Ammon's horn (tissue), 1 donor: Measurements from ENCODE around the gene KCNAB1.
"Not testable (repeated sequence)": the region's sequence is repeated elsewhere in the genome, so short reads cannot be mapped to it uniquely, and the experiment has no call there.

Experiments
- DNase-seq: peaks from one replicate; pipeline ENCODE4 v3.0.0-alpha.2; 2016; ENCODE audit warnings: low spot score

KCNAB1 gene

GRCh38 chr3:156120528-156121251 lies at the start of gene KCNAB1:
Gene KCNAB1 (plus strand): TSS chr3:156120578.
- no peak for DNase-seq

- DNase-seq: no peak
These were observed 49.3 kb upstream of the KCNAB1 start for GRCh38 chr3:156071031-156071430.

GRCh38 chr3:156072950-156073657 lies 47.3 kb upstream of the KCNAB1 start:
- not testable (repeated sequence) for DNase-seq

- no peak for DNase-seq
These were observed 30.3 kb upstream of the KCNAB1 start for GRCh38 chr3:156090126-156090525.

GRCh38 chr3:156093964-156094363 lies 26.4 kb upstream of the KCNAB1 start:
- DNase-seq: no peak

GRCh38 chr3:156094391-156094790 lies 26.0 kb upstream of the KCNAB1 start:
- DNase-seq: no peak

- DNase-seq: not testable (repeated sequence)
These were observed 24.7 kb upstream of the KCNAB1 start for GRCh38 chr3:156095652-156096051.

GRCh38 chr3:156098437-156099035 lies 21.8 kb upstream of the KCNAB1 start:
- no peak for DNase-seq

- not testable (repeated sequence) for DNase-seq
These were observed 21.0 kb upstream of the KCNAB1 start for GRCh38 chr3:156099348-156099747.

- DNase-seq: not testable (repeated sequence)
These were observed 20.4 kb upstream of the KCNAB1 start for GRCh38 chr3:156099984-156100383.

- no peak for DNase-seq
These were observed 18.0 kb upstream of the KCNAB1 start for GRCh38 chr3:156102267-156102931.

- DNase-seq: no peak
These were observed 13.5 kb upstream of the KCNAB1 start for GRCh38 chr3:156106721-156107373.

GRCh38 chr3:156107504-156107903 lies 12.9 kb upstream of the KCNAB1 start:
- no peak for DNase-seq

- no peak for DNase-seq
These were observed 11.8 kb upstream of the KCNAB1 start for GRCh38 chr3:156108616-156109015.

GRCh38 chr3:156109989-156110388 lies 10.4 kb upstream of the KCNAB1 start:
- DNase-seq: peak; percentile 49

GRCh38 chr3:156126467-156126866 lies 6.1 kb downstream of the KCNAB1 start:
- DNase-seq: no peak

- DNase-seq: no peak
These were observed 10.9 kb downstream of the KCNAB1 start for GRCh38 chr3:156131241-156131640.

- no peak for DNase-seq
These were observed 11.4 kb downstream of the KCNAB1 start for GRCh38 chr3:156131799-156132198.

GRCh38 chr3:156132313-156132712 lies 11.9 kb downstream of the KCNAB1 start:
- peak; percentile 60 for DNase-seq

- no peak for DNase-seq
These were observed 12.7 kb downstream of the KCNAB1 start for GRCh38 chr3:156133076-156133475.

GRCh38 chr3:156135921-156136638 lies 15.7 kb downstream of the KCNAB1 start:
- no peak for DNase-seq
